ENCODE data around the gene ZNF292.
"Not testable (repeated sequence)": the region's sequence is repeated elsewhere in the genome, so short reads cannot be mapped to it uniquely, and the experiment has no call there.

Gene ZNF292

GRCh38 chr6:87213364-87213763, 58.0 kb downstream of the ZNF292 start:
- no peak for DNase-seq (ENCODE audit: low read depth, low spot score)

GRCh38 chr6:87214831-87215230, 59.5 kb downstream of the ZNF292 start:
- DNase-seq (ENCODE audit: low read depth, low spot score), result no peak

GRCh38 chr6:87220997-87221396, 65.6 kb downstream of the ZNF292 start:
- no peak for DNase-seq (ENCODE audit: low read depth, low spot score)

- DNase-seq (ENCODE audit: low read depth, low spot score), result no peak
Measured at GRCh38 chr6:87222676-87223075, 67.3 kb downstream of the ZNF292 start.

GRCh38 chr6:87224971-87225370, 69.6 kb downstream of the ZNF292 start:
- DNase-seq (ENCODE audit: low read depth, low spot score), result no peak

- no peak for DNase-seq (ENCODE audit: low read depth, low spot score)
Measured at GRCh38 chr6:87225511-87225910, 70.1 kb downstream of the ZNF292 start.

- no peak for DNase-seq (ENCODE audit: low read depth, low spot score)
Measured at GRCh38 chr6:87225937-87226336, 70.6 kb downstream of the ZNF292 start.

GRCh38 chr6:87230801-87231200, 75.4 kb downstream of the ZNF292 start:
- no peak for DNase-seq (ENCODE audit: low read depth, low spot score)

GRCh38 chr6:87237804-87238203, 82.4 kb downstream of the ZNF292 start:
- no peak for DNase-seq (ENCODE audit: low read depth, low spot score)

GRCh38 chr6:87239098-87239635, 83.8 kb downstream of the ZNF292 start:
- DNase-seq (ENCODE audit: low read depth, low spot score), result not testable (repeated sequence)

- no peak for DNase-seq (ENCODE audit: low read depth, low spot score)
Measured at GRCh38 chr6:87241304-87241703, 85.9 kb downstream of the ZNF292 start.

GRCh38 chr6:87242311-87242710, 86.9 kb downstream of the ZNF292 start:
- no peak for DNase-seq (ENCODE audit: low read depth, low spot score)

- no peak for DNase-seq (ENCODE audit: low read depth, low spot score)
Measured at GRCh38 chr6:87243812-87244211, 88.4 kb downstream of the ZNF292 start.

- DNase-seq (ENCODE audit: low read depth, low spot score), result no peak
Measured at GRCh38 chr6:87244380-87244779, 89.0 kb downstream of the ZNF292 start.

GRCh38 chr6:87250019-87250418, 94.7 kb downstream of the ZNF292 start:
- no peak for DNase-seq (ENCODE audit: low read depth, low spot score)

- DNase-seq (ENCODE audit: low read depth, low spot score), result no peak
Measured at GRCh38 chr6:87251225-87251624, 95.9 kb downstream of the ZNF292 start.

GRCh38 chr6:87251725-87252124, 96.4 kb downstream of the ZNF292 start:
- DNase-seq (ENCODE audit: low read depth, low spot score), result no peak

GRCh38 chr6:87257046-87257445, 101.7 kb downstream of the ZNF292 start:
- DNase-seq (ENCODE audit: low read depth, low spot score), result no peak

GRCh38 chr6:87257565-87257964, 102.2 kb downstream of the ZNF292 start:
- DNase-seq (ENCODE audit: low read depth, low spot score), result no peak

- no peak for DNase-seq (ENCODE audit: low read depth, low spot score)
Measured at GRCh38 chr6:87257975-87258374, 102.6 kb downstream of the ZNF292 start.

GRCh38 chr6:87259791-87260190, 104.4 kb downstream of the ZNF292 start:
- DNase-seq (ENCODE audit: low read depth, low spot score), result no peak

- no peak for DNase-seq (ENCODE audit: low read depth, low spot score)
Measured at GRCh38 chr6:87261534-87261933, 106.2 kb downstream of the ZNF292 start.

- DNase-seq (ENCODE audit: low read depth, low spot score), result no peak
Measured at GRCh38 chr6:87264481-87264880, 109.1 kb downstream of the ZNF292 start.

GRCh38 chr6:87274660-87275274, 119.4 kb downstream of the ZNF292 start:
- DNase-seq (ENCODE audit: low read depth, low spot score), result peak; percentile 13

Measured in brain pericyte (primary cell).